Mucosa of stomach (tissue), 1 donor: ENCODE data around the gene ASRGL1.
A peak's percentile ranks its signal among the peaks of the same experiment; 100 is the strongest.
"Not testable (repeated sequence)": the region's sequence is repeated elsewhere in the genome, so short reads cannot be mapped to it uniquely, and the experiment has no call there.

Source experiments
- H3K27me3 ChIP-seq: one replicate; pipeline ENCODE4 v1.7.0; 2013; ENCODE audit warnings: mild to moderate bottlenecking, low read length; ENCODE audit not compliant: control insufficient read depth, insufficient read depth
- H3K36me3 ChIP-seq: one replicate; pipeline ENCODE4 v1.7.0; 2013; ENCODE audit warnings: low read length; ENCODE audit not compliant: control insufficient read depth, insufficient read depth
- H3K4me1 ChIP-seq: one replicate; pipeline ENCODE4 v1.7.0; 2013; ENCODE audit warnings: mild to moderate bottlenecking, low read length; ENCODE audit not compliant: control insufficient read depth, insufficient read depth
- H3K4me3 ChIP-seq: one replicate; pipeline ENCODE4 v1.7.0; 2013; ENCODE audit warnings: low read length
- H3K9ac ChIP-seq: one replicate; pipeline ENCODE4 v1.7.0; 2013; ENCODE audit warnings: mild to moderate bottlenecking, low read length, moderate library complexity
- H3K9me3 ChIP-seq: one replicate; pipeline ENCODE4 v1.7.0; 2013; ENCODE audit warnings: mild to moderate bottlenecking, low read length, moderate library complexity; ENCODE audit not compliant: control insufficient read depth
- donor health status: Pancreatic carcinoma.

Gene ASRGL1

DNA sequence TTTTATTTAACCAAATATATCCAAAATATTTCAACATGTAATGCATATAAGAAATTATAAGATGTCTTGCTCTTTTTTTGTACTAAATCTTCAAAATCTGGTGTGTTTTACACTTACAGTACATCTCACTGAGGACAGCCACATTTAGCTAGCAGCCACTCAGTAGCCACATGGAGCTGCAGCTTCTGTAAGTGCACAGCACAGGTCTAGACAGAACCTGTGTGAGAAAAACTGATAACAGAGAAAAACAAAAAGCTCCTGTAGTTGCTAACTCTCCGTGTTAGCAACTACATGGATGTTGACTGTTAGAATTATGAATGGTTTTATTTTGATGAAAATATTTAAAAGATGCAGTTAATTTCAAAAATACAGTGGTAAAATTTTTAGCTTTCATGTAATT lies 22.2 kb downstream of the ASRGL1 start:
- no peaks in the 10 kb centered on the region for H3K36me3 ChIP-seq
- no peaks in the 10 kb centered on the region for H3K27me3 ChIP-seq
- no peak overlapping the region for H3K4me3 ChIP-seq
- H3K9ac ChIP-seq: no peak overlapping the region
- no peaks in the 10 kb centered on the region for H3K4me1 ChIP-seq
- H3K9me3 ChIP-seq: no peaks in the 10 kb centered on the region

DNA sequence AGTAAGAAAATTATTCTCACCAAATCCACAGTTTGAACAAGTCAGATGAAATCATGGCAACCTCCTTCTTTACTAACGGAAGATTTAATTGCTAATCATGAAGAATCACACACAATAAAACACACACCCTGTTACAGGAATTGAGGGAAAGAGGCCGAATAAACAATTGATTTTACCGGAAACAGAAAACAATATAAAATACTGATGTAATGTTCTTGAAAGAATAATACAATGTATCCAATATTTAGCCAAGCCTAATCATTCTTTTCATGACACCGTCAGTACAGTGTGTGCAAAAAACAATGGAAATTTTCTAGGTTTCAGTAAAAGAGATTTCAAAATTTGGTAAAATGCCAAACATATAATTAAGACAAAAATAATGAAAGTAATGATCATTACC lies 23.4 kb downstream of the ASRGL1 start:
- no peak overlapping the region for H3K4me3 ChIP-seq
- H3K36me3 ChIP-seq: no peaks in the 10 kb centered on the region
- H3K4me1 ChIP-seq: no peaks in the 10 kb centered on the region
- H3K9me3 ChIP-seq: no peaks in the 10 kb centered on the region
- H3K27me3 ChIP-seq: no peaks in the 10 kb centered on the region
- H3K9ac ChIP-seq: no peak overlapping the region

GRCh38 chr11:62368861-62369477 lies 31.7 kb downstream of the ASRGL1 start:
- H3K9ac ChIP-seq, H3K36me3 ChIP-seq, H3K9me3 ChIP-seq, H3K4me1 ChIP-seq, H3K4me3 ChIP-seq, H3K27me3 ChIP-seq: not testable (repeated sequence)

DNA sequence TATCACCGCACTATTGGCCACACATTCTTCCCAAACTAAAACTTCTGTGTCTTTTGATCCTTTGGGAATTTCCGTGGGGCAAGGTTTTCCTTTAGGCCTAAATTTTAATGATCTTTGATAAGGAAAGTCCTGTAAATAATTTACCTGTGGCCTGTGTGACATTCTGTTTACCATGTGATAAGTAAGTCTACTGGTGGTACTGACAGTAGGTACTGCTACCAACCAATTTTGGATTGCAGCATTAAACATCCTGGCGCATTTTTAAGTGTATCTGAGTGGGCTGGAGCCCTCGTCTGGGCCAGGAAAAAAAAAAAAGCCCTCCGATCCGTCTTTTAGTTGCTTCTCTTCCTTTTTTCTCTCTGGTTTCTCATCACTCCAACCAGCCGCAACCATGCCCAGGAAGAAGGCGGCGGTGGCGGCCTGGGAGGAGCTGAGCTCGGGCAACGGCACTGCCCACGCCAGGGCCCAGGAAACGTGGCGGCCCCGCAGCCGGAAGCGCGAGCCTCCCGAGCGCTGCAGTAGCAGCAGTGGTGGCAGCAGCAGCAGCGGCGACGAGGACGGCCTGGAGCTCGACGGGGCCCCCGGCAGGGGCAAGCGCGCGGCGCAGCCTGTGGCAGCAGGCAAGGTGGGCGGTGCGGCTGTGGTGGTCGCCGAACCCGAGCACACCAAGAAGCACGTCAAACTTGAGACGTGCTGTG lies 33.6 kb downstream of the ASRGL1 start:
- H3K4me3 ChIP-seq: no peak overlapping the region
- H3K9me3 ChIP-seq: no peaks in the 10 kb centered on the region
- peak overlapping the region; percentile 28 for H3K9ac ChIP-seq
- H3K27me3 ChIP-seq: no peaks in the 10 kb centered on the region
- no peaks in the 10 kb centered on the region for H3K36me3 ChIP-seq
- peaks cover 8% of the 10 kb centered on the region for H3K4me1 ChIP-seq

DNA sequence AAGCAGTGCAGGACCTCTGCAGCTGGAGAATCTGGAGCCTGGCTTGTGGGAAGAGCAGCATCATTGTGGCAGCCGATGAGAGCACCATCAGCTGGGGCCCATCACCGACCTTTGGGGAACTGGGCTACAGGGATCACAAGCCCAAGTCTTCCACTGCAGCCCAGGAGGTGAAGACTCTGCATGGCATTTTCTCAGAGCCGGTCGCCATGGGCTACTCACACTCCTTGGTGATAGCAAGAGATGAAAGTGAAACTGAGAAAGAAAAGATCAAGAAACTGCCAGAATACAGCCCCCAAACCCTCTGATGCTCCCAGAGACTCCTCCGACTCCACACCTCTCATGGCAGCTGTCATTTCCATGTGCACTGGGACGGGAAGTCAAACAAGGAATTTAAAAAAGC lies 35.6 kb downstream of the ASRGL1 start:
- Histone ChIP-seq H3K27me3 (no peaks in the 10 kb centered on the region), H3K4me3 (no peak overlapping the region), H3K36me3 (no peaks in the 10 kb centered on the region)

GRCh38 chr11:62373464-62374119 lies 36.3 kb downstream of the ASRGL1 start:
- no peaks in the 10 kb centered on the region for H3K27me3 ChIP-seq
- H3K9ac ChIP-seq: no peak overlapping the region
- H3K9me3 ChIP-seq: no peaks in the 10 kb centered on the region
- H3K36me3 ChIP-seq: no peaks in the 10 kb centered on the region
- H3K4me1 ChIP-seq: peaks cover 8% of the 10 kb centered on the region
- H3K4me3 ChIP-seq: no peak overlapping the region

More for the DNA sequence above, 35.6 kb downstream of the ASRGL1 start:
- Histone ChIP-seq H3K9me3 (no peaks in the 10 kb centered on the region), H3K4me1 (peaks cover 8% of the 10 kb centered on the region), H3K9ac (no peak overlapping the region)

DNA sequence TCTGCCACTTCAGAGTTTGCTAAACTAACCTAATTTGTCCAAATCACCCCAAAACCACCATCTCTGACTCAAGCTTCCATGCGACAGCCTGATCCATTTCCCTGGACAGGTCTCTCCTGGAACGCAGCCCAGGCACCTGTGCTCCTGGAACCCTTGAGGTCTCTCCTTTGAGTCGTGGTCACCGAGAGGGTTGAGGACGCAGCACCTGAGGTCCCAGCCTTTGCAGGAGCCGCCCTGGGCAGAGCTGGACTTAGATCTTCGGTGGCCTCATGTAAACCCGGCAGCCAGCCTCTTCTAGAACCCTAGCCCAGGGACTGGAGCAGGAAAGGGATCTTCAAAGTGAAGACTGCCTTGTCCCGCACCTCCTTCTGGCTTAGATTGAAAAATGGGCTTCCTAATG lies 37.6 kb downstream of the ASRGL1 start:
- no peaks in the 10 kb centered on the region for H3K27me3 ChIP-seq
- no peaks in the 10 kb centered on the region for H3K36me3 ChIP-seq
- no peak overlapping the region for H3K4me3 ChIP-seq
- H3K9ac ChIP-seq: no peak overlapping the region
- no peaks in the 10 kb centered on the region for H3K9me3 ChIP-seq
- peaks cover 8% of the 10 kb centered on the region for H3K4me1 ChIP-seq

- H3K4me3 ChIP-seq, H3K27me3 ChIP-seq, H3K9ac ChIP-seq, H3K4me1 ChIP-seq, H3K9me3 ChIP-seq, H3K36me3 ChIP-seq: not testable (repeated sequence)
Measured at GRCh38 chr11:62378459-62379063, 41.3 kb downstream of the ASRGL1 start.

DNA sequence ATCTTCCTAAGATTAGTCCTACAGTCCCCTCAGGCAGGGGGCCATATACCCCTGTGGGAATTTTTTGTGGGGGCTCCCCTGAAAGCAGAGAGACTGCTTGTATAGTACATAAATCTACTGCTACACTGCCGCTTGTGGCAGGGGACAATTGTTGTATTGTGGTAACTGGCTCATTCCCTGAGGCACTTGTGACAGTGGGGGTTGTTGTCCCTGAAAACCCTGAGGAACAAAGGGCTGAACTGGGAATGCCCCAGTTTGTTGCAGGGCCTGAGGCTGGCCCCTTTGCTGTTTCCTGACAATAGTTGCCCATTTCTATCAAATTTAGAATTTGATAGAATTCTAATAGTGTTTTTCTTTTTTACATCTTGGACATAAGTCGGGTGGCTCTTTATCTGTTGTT lies 42.3 kb downstream of the ASRGL1 start:
- H3K9me3 ChIP-seq, H3K36me3 ChIP-seq, H3K4me3 ChIP-seq, H3K4me1 ChIP-seq, H3K9ac ChIP-seq, H3K27me3 ChIP-seq: not testable (repeated sequence)

DNA sequence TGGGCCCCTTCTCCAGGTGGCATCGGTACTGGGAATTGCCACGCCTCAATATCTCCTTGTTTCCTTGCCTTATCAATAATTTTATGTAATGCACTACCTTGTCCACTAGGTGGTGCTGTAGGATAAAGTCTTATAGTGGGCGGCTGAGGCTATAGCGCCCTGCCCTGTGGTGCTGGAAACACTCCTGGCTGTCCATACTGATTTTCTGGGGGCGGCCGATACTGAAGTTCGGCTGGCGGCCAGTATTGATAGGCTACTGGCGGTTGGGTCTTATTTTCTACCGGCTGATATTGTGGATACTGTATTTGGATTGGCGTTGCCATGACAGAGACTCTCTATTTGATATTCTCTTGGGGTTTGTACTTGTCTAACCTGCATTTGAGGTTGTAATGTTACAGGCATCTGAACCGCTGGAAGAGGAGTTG lies 43.6 kb downstream of the ASRGL1 start:
- not testable (repeated sequence) for H3K27me3 ChIP-seq, H3K36me3 ChIP-seq, H3K4me1 ChIP-seq, H3K9ac ChIP-seq, H3K4me3 ChIP-seq, H3K9me3 ChIP-seq

DNA sequence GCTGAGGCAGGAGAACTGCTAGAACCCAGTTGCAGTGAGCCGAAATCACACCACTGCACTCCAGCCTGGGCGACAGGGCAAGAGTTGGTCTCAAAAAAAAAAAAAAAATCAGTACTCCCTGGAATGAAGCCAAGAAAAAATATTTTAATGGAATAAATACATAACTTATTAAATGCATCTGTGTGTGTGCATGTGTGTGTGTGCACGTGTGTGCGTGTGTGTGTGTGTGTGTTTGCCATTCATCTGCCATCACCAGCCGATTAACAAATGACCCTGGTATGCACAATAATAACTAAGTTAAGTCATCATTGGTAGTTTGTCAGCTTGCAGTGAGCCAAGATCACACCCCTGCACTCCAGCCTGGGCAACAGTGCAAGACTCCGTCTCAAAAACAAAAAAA lies 46.6 kb downstream of the ASRGL1 start:
- H3K4me3 ChIP-seq: no peak overlapping the region
- no peaks in the 10 kb centered on the region for H3K27me3 ChIP-seq
- H3K4me1 ChIP-seq: no peaks in the 10 kb centered on the region
- no peak overlapping the region for H3K9ac ChIP-seq
- H3K9me3 ChIP-seq: no peaks in the 10 kb centered on the region
- no peaks in the 10 kb centered on the region for H3K36me3 ChIP-seq

DNA sequence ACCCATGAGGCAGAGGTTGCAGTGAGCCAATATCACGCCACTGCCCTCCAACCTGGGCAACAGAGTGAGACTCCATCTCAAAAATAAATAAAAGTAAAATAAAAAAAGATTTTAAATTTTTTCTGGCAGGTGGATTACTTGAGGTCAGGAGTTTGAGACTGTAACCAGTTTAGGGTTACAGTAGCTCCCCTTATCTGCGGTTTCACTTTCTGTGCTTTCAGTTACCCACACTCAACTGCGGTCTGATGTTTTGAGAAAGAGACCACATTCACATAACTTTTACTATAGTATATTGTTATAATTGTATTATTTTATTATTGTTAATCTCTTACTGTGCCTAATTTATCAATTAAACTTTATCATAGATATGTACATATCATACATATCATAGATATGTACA lies 48.8 kb downstream of the ASRGL1 start:
- H3K4me1 ChIP-seq: not testable (repeated sequence)

More for the DNA sequence above, 48.8 kb downstream of the ASRGL1 start:
- H3K9me3 ChIP-seq, H3K27me3 ChIP-seq, H3K4me3 ChIP-seq, H3K36me3 ChIP-seq, H3K9ac ChIP-seq: not testable (repeated sequence)
